ENCODE measurements around the gene TTC23. TPM values are rescaled to one million over a fixed set of nuclear protein-coding genes. Genes with fewer than 3 reads are reported as not detected.
"Not testable (repeated sequence)": the region's sequence is repeated elsewhere in the genome, so short reads cannot be mapped to it uniquely, and the experiment has no call there.

The TTC23 gene
- total and polyA plus RNA-seq, 2 donors (not counting 3 experiments of a cell fraction or from before 2014, with no cell fraction given), result 4.1 to 27.3 TPM

DNA sequence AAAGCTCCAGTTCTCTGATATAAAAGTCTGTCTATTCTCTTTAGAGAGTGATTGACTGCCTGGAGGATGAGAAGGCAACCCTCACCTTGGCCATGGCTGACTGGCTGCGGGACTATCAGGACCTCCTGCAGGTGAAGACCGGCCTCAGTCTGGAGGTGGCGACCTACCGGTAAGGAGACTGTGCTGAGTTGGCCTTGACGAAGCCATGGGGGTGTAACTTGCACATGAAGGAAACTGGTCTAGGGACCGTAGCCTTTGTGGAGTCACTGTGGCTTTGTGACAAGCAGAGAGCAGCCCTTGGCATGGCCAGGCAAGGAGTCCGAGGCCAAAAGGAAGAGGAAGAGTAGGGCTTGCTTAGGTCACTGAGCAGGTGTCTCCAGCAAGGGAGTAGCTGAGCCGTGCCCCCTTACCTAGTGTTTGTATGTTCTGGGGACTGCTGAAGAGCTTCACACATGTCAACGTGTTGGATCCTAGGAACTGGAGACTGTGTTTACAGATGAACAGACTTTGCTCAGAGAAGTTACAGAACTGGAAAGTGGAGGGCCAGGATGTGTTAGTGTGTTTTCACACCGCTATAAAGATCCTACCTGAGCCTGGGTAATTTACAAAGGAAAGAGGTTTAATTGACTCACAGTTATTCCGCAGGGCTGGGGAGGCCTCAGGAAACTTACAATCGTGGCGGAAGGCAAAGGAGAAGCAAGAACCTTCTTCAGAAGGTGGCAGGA is 135.7 kb downstream of the TTC23 start:
- Histone ChIP-seq H3K4me1 (ENCODE audit: control insufficient read depth, extremely low read depth, insufficient read depth, low read length) (no peaks in the 10 kb centered on the region), H3K9ac (replicated peaks; ENCODE audit: extremely low read depth, insufficient read depth, low read length) (no peak overlapping the region), H3K4me3 (replicated peaks in 1 of 3; ENCODE audit: insufficient read depth in 1 of 3, low read depth in 1 of 3, low read length in 3 of 3) (no peak overlapping the region), H3K4me2 (ENCODE audit: insufficient read depth, low read length) (no peak overlapping the region), H3K9me1 (replicated peaks; ENCODE audit: control insufficient read depth, extremely low read depth, insufficient read depth, low read length) (no peaks in the 10 kb centered on the region), H3K79me2 (ENCODE audit: control insufficient read depth, insufficient read depth, low read length) (no peaks in the 10 kb centered on the region), H4K20me1 (replicated peaks; ENCODE audit: control insufficient read depth, extremely low read depth, insufficient read depth, low read length) (no peaks in the 10 kb centered on the region), H3K9me3 (replicated peaks; ENCODE audit: control insufficient read depth, insufficient read depth, low read length) (no peaks in the 10 kb centered on the region), H2AFZ (ENCODE audit: low read depth, low read length) (no peak overlapping the region), H3K27ac (ENCODE audit: insufficient read depth, low read depth, low read length) (no peak overlapping the region), H3K36me3 (ENCODE audit: control insufficient read depth in 2 of 2, extremely low read depth in 1 of 2, insufficient read depth in 2 of 2, low read length in 2 of 2) (peaks cover 0 to 2% of the 10 kb centered on the region in 2 experiments), H3K27me3 (ENCODE audit: control insufficient read depth in 2 of 2, insufficient read depth in 2 of 2, low read length in 2 of 2) (no peaks in the 10 kb centered on the region)
- POLR2A ChIA-PET, result no interaction called here
- no peak for TF ChIP-seq GATA2 (IDR thresholded peaks at IDR 0.05; ENCODE audit: insufficient read depth, insufficient read length, low read depth, low read length)
- no peak for TF ChIP-seq CTCF (IDR thresholded peaks at IDR 0.05; ENCODE audit: extremely low read depth in 1 of 2, insufficient read depth in 1 of 2, low read depth in 1 of 2, low read length in 2 of 2)
- TF ChIP-seq FOS (IDR thresholded peaks at IDR 0.05; ENCODE audit: borderline replicate concordance, insufficient read depth, low read length), result no peak
- TF ChIP-seq MAX (IDR thresholded peaks at IDR 0.05; ENCODE audit: insufficient read depth, insufficient read length), result no peak
- no peak for TF ChIP-seq POLR2A (IDR thresholded peaks at IDR 0.05; ENCODE audit: low read depth, low read length)
- TF ChIP-seq JUN (IDR thresholded peaks at IDR 0.05; ENCODE audit: borderline replicate concordance, insufficient read depth, insufficient read length, low read depth), result no peak
- no peak for TF ChIP-seq EZH2 (IDR thresholded peaks at IDR 0.05; ENCODE audit: borderline replicate concordance, low read depth, low read length, severe bottlenecking)
- TF ChIP-seq POLR2AphosphoS5 (IDR thresholded peaks at IDR 0.05; ENCODE audit: insufficient read depth, low read depth, low read length), result no peak
- TF ChIP-seq MYC (IDR thresholded peaks at IDR 0.05; ENCODE audit: low read depth, low read length), result no peak
- DNase-seq (ENCODE audit: low read depth, low spot score) (no peak), FAIRE-seq (no peak)
- dilution Hi-C loops (cut with MboI; ENCODE audit: extremely low pct_ligation_motif_present, low sequenced_read_pairs), result no loop called here
- intact Hi-C loops (cut with micrococcal nuclease), result no loop called here
- CTCF ChIA-PET, result interaction anchor here (0.8 to 2.3 kb wide), 3 partner anchors 8 to 13 kb away, joined by 3 to 8 read pairs (median 5); partner anchors contain the start of gene SYNM
- BruUV-seq (replicated peaks), result no TSS peak

DNA sequence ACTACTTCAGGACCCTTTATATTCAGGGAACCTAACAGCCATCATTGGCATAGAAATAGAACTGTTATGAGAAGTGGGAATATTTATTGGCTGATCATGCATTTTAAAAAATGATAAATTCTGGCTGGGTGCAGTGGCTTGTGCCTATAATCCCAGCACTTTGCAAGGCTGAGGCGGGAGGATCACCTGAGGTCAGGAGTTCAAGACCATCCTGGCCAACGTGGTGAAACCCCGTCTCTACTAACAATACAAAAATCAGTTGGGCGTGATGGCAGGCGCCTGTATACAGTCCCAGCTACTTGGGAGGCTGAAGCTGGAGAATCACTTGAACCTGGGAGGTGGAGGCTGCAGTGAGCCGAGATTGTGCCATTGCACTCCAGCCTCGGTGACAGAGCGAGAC is 137.7 kb downstream of the TTC23 start:
- intact Hi-C loops (cut with micrococcal nuclease); H3K36me3 ChIP-seq (ENCODE audit: control insufficient read depth in 2 of 2, extremely low read depth in 1 of 2, insufficient read depth in 2 of 2, low read length in 2 of 2); BruUV-seq (replicated peaks); H3K9ac ChIP-seq (replicated peaks; ENCODE audit: extremely low read depth, insufficient read depth, low read length); H3K27me3 ChIP-seq (ENCODE audit: control insufficient read depth in 2 of 2, insufficient read depth in 2 of 2, low read length in 2 of 2); H3K9me3 ChIP-seq (replicated peaks; ENCODE audit: control insufficient read depth, insufficient read depth, low read length); H4K20me1 ChIP-seq (replicated peaks; ENCODE audit: control insufficient read depth, extremely low read depth, insufficient read depth, low read length); H3K27ac ChIP-seq (ENCODE audit: insufficient read depth, low read depth, low read length); H3K4me2 ChIP-seq (ENCODE audit: insufficient read depth, low read length); DNase-seq (ENCODE audit: low read depth, low spot score); H3K9me1 ChIP-seq (replicated peaks; ENCODE audit: control insufficient read depth, extremely low read depth, insufficient read depth, low read length); H3K4me1 ChIP-seq (ENCODE audit: control insufficient read depth, extremely low read depth, insufficient read depth, low read length); FAIRE-seq; POLR2A ChIA-PET; H3K4me3 ChIP-seq (replicated peaks in 1 of 3; ENCODE audit: insufficient read depth in 1 of 3, low read depth in 1 of 3, low read length in 3 of 3); dilution Hi-C loops (cut with MboI; ENCODE audit: extremely low pct_ligation_motif_present, low sequenced_read_pairs); H3K79me2 ChIP-seq (ENCODE audit: control insufficient read depth, insufficient read depth, low read length); H2AFZ ChIP-seq (ENCODE audit: low read depth, low read length): not testable (repeated sequence)
- CTCF ChIA-PET, result interaction anchor here (3.2 kb wide), 1 partner anchor 11 kb away, joined by 17 read pairs; no protein-coding TSS in a partner anchor

Data from endothelial cell of umbilical vein (primary cell).